Measurements from ENCODE around the gene WIPF3. TPM values are rescaled to one million over a fixed set of nuclear protein-coding genes. Genes with fewer than 3 reads are reported as not detected.

The WIPF3 gene
- total RNA-seq, 6 experiments from 2014 or later: 0.64 to 4.1 (median 0.93) TPM

DNA sequence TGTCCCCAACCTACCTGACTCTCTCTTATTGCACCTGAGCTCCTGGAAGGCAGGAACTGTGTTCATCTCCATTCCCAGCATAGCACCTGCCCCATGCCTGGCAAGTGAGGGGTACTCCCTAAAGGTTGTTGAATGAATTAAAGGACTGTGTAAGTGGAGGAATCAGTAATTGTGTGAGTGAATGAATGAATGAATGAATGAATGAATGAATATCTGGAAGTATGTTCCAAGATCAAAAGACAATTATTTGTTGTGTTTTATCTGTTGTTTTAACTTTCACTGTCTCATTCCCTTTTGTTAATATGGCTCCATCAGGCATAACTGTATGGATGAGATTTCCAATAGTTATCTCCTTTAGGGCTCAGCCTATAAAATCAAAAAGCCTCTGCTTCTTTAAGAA is 4.0 kb downstream of the WIPF3 start:
- TF ChIP-seq POLR2A (IDR thresholded peaks at IDR 0.05): no peak
- TF ChIP-seq, protein P1, sequence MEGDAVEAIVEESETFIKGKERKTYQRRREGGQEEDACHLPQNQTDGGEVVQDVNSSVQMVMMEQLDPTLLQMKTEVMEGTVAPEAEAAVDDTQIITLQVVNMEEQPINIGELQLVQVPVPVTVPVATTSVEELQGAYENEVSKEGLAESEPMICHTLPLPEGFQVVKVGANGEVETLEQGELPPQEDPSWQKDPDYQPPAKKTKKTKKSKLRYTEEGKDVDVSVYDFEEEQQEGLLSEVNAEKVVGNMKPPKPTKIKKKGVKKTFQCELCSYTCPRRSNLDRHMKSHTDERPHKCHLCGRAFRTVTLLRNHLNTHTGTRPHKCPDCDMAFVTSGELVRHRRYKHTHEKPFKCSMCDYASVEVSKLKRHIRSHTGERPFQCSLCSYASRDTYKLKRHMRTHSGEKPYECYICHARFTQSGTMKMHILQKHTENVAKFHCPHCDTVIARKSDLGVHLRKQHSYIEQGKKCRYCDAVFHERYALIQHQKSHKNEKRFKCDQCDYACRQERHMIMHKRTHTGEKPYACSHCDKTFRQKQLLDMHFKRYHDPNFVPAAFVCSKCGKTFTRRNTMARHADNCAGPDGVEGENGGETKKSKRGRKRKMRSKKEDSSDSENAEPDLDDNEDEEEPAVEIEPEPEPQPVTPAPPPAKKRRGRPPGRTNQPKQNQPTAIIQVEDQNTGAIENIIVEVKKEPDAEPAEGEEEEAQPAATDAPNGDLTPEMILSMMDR (IDR thresholded peaks at IDR 0.05): no peak
- DNase-seq (no peak), ATAC-seq (no peak)
- Histone ChIP-seq H3K4me3 (no peak overlapping the region), H3K36me3 (no peaks in the 10 kb centered on the region), H3K9me3 (no peaks in the 10 kb centered on the region), H3K4me1 (peaks cover 0 to 18% (median 0%) of the 10 kb centered on the region in 4 donors), H3K27ac (no peak overlapping the region), H3K27me3 (no peaks in the 10 kb centered on the region)
- intact Hi-C loops (cut with DNase I): no loop called here

DNA sequence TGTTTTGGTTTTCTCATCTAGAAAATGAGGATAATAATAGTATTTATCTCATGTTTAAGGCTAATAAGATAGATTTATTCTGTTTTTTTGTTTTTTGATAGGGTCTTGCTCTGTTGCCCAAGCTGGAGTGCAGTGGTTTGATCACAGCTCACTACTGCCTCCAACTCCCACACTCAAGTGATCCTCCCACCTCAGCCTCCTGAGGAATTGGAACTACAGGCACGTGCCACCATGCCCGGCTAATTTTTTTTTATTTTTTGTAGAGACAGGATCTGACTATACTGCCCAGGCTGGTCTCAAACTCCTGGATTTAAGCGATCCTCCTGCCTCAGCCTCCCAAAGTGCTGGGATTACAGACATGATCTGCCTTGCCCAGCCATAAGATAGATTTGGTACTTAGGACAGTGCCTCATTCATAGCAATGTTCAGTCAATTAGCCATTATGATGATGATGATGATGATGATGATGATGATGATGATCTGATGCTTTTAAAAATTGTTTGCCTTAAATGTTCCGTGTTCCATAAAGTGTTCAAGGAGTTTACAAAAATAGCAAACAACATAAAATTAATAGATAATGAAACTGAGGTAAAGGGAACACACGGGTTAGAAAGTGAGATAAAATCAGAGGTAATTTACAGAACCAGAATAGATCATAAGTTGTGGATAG is 4.6 kb downstream of the WIPF3 start:
- Histone ChIP-seq H3K9me3 (no peaks in the 10 kb centered on the region), H3K4me1 (peaks cover 0 to 18% (median 0%) of the 10 kb centered on the region in 4 donors), H3K27ac (no peak overlapping the region), H3K4me3 (no peak overlapping the region), H3K27me3 (no peaks in the 10 kb centered on the region), H3K36me3 (no peaks in the 10 kb centered on the region)
- no peak for DNase-seq
- 80% methylated on average over 5 of the region's 5 CpGs for WGBS (ENCODE audit: insufficient coverage, low coverage, low lambda C conversion rate, missing lambda C conversion rate)
- intact Hi-C loops (cut with DNase I): no loop called here
- no peak for ATAC-seq
- TF ChIP-seq, protein P1 (IDR thresholded peaks at IDR 0.05): no peak
- TF ChIP-seq POLR2A (IDR thresholded peaks at IDR 0.05): no peak

DNA sequence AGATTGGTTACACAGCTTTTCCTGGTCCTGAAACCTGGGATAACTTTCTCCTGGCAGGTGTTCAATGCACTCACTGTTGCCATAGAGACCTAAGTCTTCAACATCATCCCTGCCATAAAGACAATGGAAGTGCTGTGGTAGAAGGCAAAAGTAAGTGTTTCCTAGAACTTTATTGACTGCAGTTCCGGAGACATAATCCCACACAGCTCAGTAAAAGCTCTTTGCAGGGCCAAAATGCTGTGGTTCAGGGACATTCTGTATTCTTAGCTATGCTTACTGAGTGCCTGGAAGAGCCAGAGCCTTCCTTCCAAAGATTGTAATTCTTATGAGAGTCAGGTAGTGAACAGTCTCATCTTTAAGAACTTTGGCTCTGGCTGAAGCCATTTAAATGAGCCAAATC is 5.3 kb downstream of the WIPF3 start:
- Histone ChIP-seq H3K36me3 (no peaks in the 10 kb centered on the region), H3K27me3 (no peaks in the 10 kb centered on the region), H3K27ac (no peak overlapping the region), H3K9me3 (no peaks in the 10 kb centered on the region), H3K4me1 (peaks cover 0 to 17% (median 0%) of the 10 kb centered on the region in 4 donors), H3K4me3 (no peak overlapping the region)
- intact Hi-C loops (cut with DNase I): no loop called here
- DNase-seq (no peak), ATAC-seq (no peak)
- 100% methylated on average over 1 of the region's 1 CpG for WGBS (ENCODE audit: insufficient coverage, low coverage, low lambda C conversion rate, missing lambda C conversion rate)
- TF ChIP-seq, protein P1 (IDR thresholded peaks at IDR 0.05): no peak

DNA sequence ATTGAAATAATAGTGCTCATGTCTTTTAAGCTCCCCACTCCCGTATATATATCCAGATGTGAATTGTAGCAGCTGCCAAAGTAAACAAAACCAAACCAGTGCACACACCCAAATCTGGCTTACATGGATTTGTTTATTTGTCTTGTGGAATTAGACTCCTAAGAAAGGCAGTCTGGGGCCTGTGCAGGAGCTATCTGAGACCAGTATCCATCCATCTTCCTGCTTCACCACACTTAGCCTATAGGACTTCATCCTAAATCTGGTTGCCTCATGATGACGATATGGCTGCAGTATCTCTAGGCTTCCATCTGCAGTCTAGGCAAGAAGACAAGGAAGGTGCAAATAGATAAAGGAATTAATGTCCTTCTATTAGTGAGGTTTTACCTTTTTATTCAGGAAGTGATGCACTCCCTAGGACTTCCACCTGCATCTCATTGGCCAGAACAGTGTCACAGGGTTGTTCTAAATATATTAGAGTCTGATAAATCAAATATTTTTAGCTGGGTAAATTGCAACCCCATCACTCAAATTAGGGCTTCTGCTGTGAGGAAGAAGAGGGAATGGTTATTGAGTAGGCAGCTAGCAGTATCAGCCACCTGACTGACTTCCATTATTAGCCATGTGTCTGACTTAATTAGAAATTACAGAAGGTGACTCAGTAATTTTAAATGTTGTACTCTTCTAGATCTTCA is 6.0 kb downstream of the WIPF3 start:
- no peak for DNase-seq
- ATAC-seq: no peak
- Histone ChIP-seq H3K4me1 (peaks cover 0 to 9% (median 0%) of the 10 kb centered on the region in 4 donors), H3K4me3 (no peak overlapping the region), H3K27me3 (no peaks in the 10 kb centered on the region), H3K36me3 (no peaks in the 10 kb centered on the region), H3K27ac (no peak overlapping the region), H3K9me3 (no peaks in the 10 kb centered on the region)
- TF ChIP-seq, protein P1 (IDR thresholded peaks at IDR 0.05): no peak
- TF ChIP-seq POLR2A (IDR thresholded peaks at IDR 0.05): no peak
- WGBS (ENCODE audit: insufficient coverage, low coverage, low lambda C conversion rate, missing lambda C conversion rate): 58% methylated on average over 2 of the region's 2 CpGs
- intact Hi-C loops (cut with DNase I): no loop called here

Measured in right lobe of liver (tissue), 6 donors.